Chondrocyte (in vitro differentiated cells): ENCODE data around the gene CYP8B1. TPM values are rescaled to one million over a fixed set of nuclear protein-coding genes. Genes with fewer than 3 reads are reported as not detected.
A peak's percentile ranks its signal among the peaks of the same experiment; 100 is the strongest.

Source experiments
- DNase-seq: peaks from one replicate; pipeline ENCODE4 v3.0.0; 2021; ENCODE audit warnings: mixed read lengths, low spot score
- H3K27ac Mint-ChIP-seq: one replicate; pipeline ENCODE4 v1.8.0; 2021; ENCODE audit warnings: mild to moderate bottlenecking, moderate library complexity, mixed read lengths; ENCODE audit not compliant: unreplicated experiment
- H3K27me3 Mint-ChIP-seq: 2 replicates; pipeline ENCODE4 v1.8.0; 2021; ENCODE audit warnings: low read depth, mixed read lengths
- H3K36me3 Mint-ChIP-seq: 2 replicates; pipeline ENCODE4 v1.8.0; 2021; ENCODE audit warnings: low read depth, mixed read lengths
- H3K4me1 Mint-ChIP-seq: 2 replicates; pipeline ENCODE4 v1.8.0; 2021; ENCODE audit warnings: low read depth, mild to moderate bottlenecking, mixed read lengths
- H3K4me3 Mint-ChIP-seq: one replicate; pipeline ENCODE4 v1.8.0; 2021; ENCODE audit warnings: mild to moderate bottlenecking, moderate library complexity, mixed read lengths; ENCODE audit not compliant: unreplicated experiment
- H3K9me3 Mint-ChIP-seq: 2 replicates; pipeline ENCODE4 v1.8.0; 2021; ENCODE audit warnings: low read depth, mixed read lengths
- total RNA-seq: library from RNA; stranded (reverse); gene quantifications from 3 replicates; pipeline ENCODE4 v1.2.1, GENCODE V29; 2021
- TF ChIP-seq, protein P1 (sequence below): fragments of 200-600 bp; sonication (generic); IDR thresholded peaks from 2 replicates; pipeline ENCODE4 v1.5.0; 2021; ENCODE audit warnings: antibody characterized with exemption, mild to moderate bottlenecking, moderate library complexity

Gene CYP8B1
- total RNA-seq, 1 donor from 2014 or later: not detected

GRCh38 chr3:42847731-42848130 lies 27.9 kb downstream of the CYP8B1 start:
- peaks cover 60% of the 10 kb centered on the region for H3K4me1 Mint-ChIP-seq

DNA sequence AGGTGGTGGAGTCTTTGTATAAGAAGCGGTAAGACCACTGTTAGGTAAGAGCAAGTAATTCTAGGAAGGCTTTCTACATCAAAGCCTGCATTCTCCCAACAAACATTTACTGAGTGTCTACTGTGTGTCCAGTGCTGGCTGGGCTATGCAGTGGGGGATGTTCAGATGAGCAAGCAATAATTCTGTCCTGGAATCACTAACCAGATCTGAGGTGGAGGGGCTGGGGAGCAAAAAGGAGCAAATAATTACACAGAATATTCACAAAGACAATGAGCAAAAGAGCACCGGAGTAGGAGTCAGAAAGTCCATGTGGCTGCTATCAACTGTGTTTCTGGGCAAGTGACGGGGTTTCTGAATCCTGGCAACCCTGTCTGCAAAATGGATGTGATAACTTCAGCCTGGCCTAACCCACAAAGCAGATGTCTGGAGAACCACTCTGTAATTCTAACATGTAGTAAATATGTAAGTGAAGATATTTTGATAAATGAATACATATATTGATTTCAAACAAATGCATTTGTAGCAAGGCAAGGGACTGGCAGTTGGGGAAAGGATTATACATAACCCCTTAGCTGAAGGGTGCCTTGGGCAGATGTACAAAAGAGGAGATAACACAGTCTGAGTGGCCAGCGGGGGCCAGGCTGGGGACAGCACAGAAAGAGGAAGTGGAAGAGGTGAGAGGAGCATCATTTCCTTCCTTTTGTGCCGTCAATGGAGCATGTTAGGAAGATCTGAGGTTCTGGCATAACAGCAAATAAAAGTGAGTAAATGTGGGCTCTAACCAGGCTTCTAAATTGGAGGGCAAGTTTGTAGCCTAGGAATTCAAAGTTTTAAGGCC lies 28.8 kb downstream of the CYP8B1 start:
- peaks cover 51% of the 10 kb centered on the region for H3K4me1 Mint-ChIP-seq
- no peaks in the 10 kb centered on the region for H3K27me3 Mint-ChIP-seq
- H3K27ac Mint-ChIP-seq: peak overlapping the region; percentile 67
- TF ChIP-seq, protein P1, sequence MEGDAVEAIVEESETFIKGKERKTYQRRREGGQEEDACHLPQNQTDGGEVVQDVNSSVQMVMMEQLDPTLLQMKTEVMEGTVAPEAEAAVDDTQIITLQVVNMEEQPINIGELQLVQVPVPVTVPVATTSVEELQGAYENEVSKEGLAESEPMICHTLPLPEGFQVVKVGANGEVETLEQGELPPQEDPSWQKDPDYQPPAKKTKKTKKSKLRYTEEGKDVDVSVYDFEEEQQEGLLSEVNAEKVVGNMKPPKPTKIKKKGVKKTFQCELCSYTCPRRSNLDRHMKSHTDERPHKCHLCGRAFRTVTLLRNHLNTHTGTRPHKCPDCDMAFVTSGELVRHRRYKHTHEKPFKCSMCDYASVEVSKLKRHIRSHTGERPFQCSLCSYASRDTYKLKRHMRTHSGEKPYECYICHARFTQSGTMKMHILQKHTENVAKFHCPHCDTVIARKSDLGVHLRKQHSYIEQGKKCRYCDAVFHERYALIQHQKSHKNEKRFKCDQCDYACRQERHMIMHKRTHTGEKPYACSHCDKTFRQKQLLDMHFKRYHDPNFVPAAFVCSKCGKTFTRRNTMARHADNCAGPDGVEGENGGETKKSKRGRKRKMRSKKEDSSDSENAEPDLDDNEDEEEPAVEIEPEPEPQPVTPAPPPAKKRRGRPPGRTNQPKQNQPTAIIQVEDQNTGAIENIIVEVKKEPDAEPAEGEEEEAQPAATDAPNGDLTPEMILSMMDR: no peak
- H3K9me3 Mint-ChIP-seq: no peaks in the 10 kb centered on the region
- no peak for DNase-seq
- no peaks in the 10 kb centered on the region for H3K36me3 Mint-ChIP-seq
- no peak overlapping the region for H3K4me3 Mint-ChIP-seq

More at GRCh38 chr3:42847731-42848130, 27.9 kb downstream of the CYP8B1 start:
- no peaks in the 10 kb centered on the region for H3K27me3 Mint-ChIP-seq
- no peak for DNase-seq
- H3K27ac Mint-ChIP-seq: no peak overlapping the region
- no peaks in the 10 kb centered on the region for H3K36me3 Mint-ChIP-seq
- H3K9me3 Mint-ChIP-seq: no peaks in the 10 kb centered on the region
- H3K4me3 Mint-ChIP-seq: no peak overlapping the region
- TF ChIP-seq, protein P1: no peak

GRCh38 chr3:42844815-42845214 lies 30.9 kb downstream of the CYP8B1 start:
- H3K27ac Mint-ChIP-seq: no peak overlapping the region
- no peaks in the 10 kb centered on the region for H3K27me3 Mint-ChIP-seq
- H3K36me3 Mint-ChIP-seq: no peaks in the 10 kb centered on the region
- no peak overlapping the region for H3K4me3 Mint-ChIP-seq
- TF ChIP-seq, protein P1: no peak
- no peak for DNase-seq
- peaks cover 40% of the 10 kb centered on the region for H3K4me1 Mint-ChIP-seq
- no peaks in the 10 kb centered on the region for H3K9me3 Mint-ChIP-seq

GRCh38 chr3:42844412-42844713 lies 31.3 kb downstream of the CYP8B1 start:
- Mint-ChIP-seq H3K27me3 (no peaks in the 10 kb centered on the region), H3K36me3 (no peaks in the 10 kb centered on the region), H3K9me3 (no peaks in the 10 kb centered on the region), H3K4me3 (no peak overlapping the region), H3K4me1 (peaks cover 44% of the 10 kb centered on the region), H3K27ac (peak overlapping the region; percentile 18)
- DNase-seq: no peak
- TF ChIP-seq, protein P1: no peak

DNA sequence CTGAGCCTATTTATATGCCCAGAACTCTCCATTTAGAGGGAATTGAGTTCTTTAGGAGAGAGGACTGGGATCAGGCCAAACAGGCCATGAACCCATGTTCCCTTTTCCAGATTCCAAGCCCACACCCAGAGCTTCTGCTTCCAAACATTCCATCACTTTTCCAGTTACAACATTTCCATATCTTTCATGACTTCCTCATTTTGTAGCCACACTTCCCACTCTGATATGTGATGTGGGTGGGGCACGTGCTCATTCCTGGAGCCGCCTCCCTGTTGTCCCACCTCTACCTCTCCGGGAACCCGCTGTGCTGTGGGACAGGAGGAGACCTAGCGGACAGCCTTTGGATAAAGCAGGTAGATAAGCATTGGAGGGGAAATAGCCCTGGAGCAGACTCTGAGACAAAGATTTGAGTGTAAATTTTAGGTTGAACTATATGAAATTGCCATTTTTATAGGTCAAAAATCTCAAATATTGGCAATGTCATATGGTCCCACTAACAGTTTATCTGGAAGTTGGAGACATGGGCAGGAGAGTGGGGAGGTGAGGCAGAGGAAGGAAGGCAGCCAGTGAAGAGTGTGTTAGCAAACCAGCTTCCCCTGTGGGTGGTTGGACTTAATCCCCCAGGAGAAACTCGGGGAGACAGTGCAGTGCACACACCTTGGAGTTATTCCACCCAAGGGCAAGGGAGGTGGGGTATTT lies 31.8 kb downstream of the CYP8B1 start:
- TF ChIP-seq, protein P1: no peak
- Mint-ChIP-seq H3K9me3 (no peaks in the 10 kb centered on the region), H3K27ac (peak overlapping the region; percentile 18), H3K4me3 (no peak overlapping the region), H3K4me1 (peaks cover 44% of the 10 kb centered on the region), H3K27me3 (no peaks in the 10 kb centered on the region), H3K36me3 (no peaks in the 10 kb centered on the region)
- DNase-seq: no peak
